ENCODE measurements around the gene SDF4. TPM values are rescaled to one million over a fixed set of nuclear protein-coding genes. Genes with fewer than 3 reads are reported as not detected.
"Not testable (repeated sequence)": the region's sequence is repeated elsewhere in the genome, so short reads cannot be mapped to it uniquely, and the experiment has no call there.

SDF4 gene
- total RNA-seq, 4 donors from 2014 or later, result 51.0 to 94.2 (median 79.4) TPM

GRCh38 chr1:1176931-1177330 is 54.9 kb downstream of the SDF4 start:
- no peaks in the 10 kb centered on the region for H3K9me3 ChIP-seq
- in situ Hi-C loops (cut with MboI; ENCODE audit: low sequenced_read_pairs in 4 of 4) (no loop called here), intact Hi-C loops (cut with DNase I; ENCODE audit: low total_unique reads) (no loop called here)
- no peak overlapping the region for H3K27ac ChIP-seq
- no peak for TF ChIP-seq POLR2A (IDR thresholded peaks at IDR 0.05)
- TF ChIP-seq CTCF (IDR thresholded peaks at IDR 0.05 in 4 of 5, conservative IDR thresholded peaks at IDR 0.05 in 1 of 5), result no peak
- no peak for ATAC-seq
- no peak overlapping the region for H3K4me3 ChIP-seq
- no peaks in the 10 kb centered on the region for H3K4me1 ChIP-seq
- no peaks in the 10 kb centered on the region for H3K36me3 ChIP-seq
- DNase-seq, result no peak
- peaks cover 4 to 59% (median 38%) of the 10 kb centered on the region in 3 donors for H3K27me3 ChIP-seq

- H3K27me3 ChIP-seq, result peaks cover 7 to 66% (median 44%) of the 10 kb centered on the region in 3 donors
- not testable (repeated sequence) for DNase-seq, ATAC-seq
These were observed 55.6 kb downstream of the SDF4 start for GRCh38 chr1:1176063-1176761.

GRCh38 chr1:1175221-1176062 is 56.4 kb downstream of the SDF4 start:
- no peaks in the 10 kb centered on the region for H3K36me3 ChIP-seq
- in situ Hi-C loops (cut with MboI; ENCODE audit: low sequenced_read_pairs in 4 of 4) (no loop called here), intact Hi-C loops (cut with DNase I; ENCODE audit: low total_unique reads) (no loop called here)
- H3K9me3 ChIP-seq, result no peaks in the 10 kb centered on the region
- H3K27ac ChIP-seq, result no peak overlapping the region
- H3K4me1 ChIP-seq, result no peaks in the 10 kb centered on the region
- H3K4me3 ChIP-seq, result no peak overlapping the region
- H3K27me3 ChIP-seq, result peaks cover 12 to 73% (median 50%) of the 10 kb centered on the region in 3 donors
- TF ChIP-seq CTCF (IDR thresholded peaks at IDR 0.05 in 4 of 5, conservative IDR thresholded peaks at IDR 0.05 in 1 of 5) (no peak), POLR2A (IDR thresholded peaks at IDR 0.05) (no peak)
- ATAC-seq (no peak), DNase-seq (no peak)

More at GRCh38 chr1:1176063-1176761, 55.6 kb downstream of the SDF4 start:
- H3K27ac ChIP-seq; H3K4me1 ChIP-seq; H3K9me3 ChIP-seq; intact Hi-C loops (cut with DNase I; ENCODE audit: low total_unique reads); in situ Hi-C loops (cut with MboI; ENCODE audit: low sequenced_read_pairs in 4 of 4); H3K4me3 ChIP-seq; H3K36me3 ChIP-seq: not testable (repeated sequence)

- DNase-seq (no peak), ATAC-seq (no peak)
- no peaks in the 10 kb centered on the region for H3K36me3 ChIP-seq
- in situ Hi-C loops (cut with MboI; ENCODE audit: low sequenced_read_pairs in 4 of 4) (no loop called here), intact Hi-C loops (cut with DNase I; ENCODE audit: low total_unique reads) (no loop called here)
- no peak within 1 kb of the TSS for H3K4me3 ChIP-seq
- no peak within 1 kb of the TSS for H3K27ac ChIP-seq
- no peaks in the 10 kb centered on the region for H3K9me3 ChIP-seq
- H3K4me1 ChIP-seq, result no peaks in the 10 kb centered on the region
- H3K27me3 ChIP-seq, result peaks cover 10 to 83% (median 52%) of the 10 kb centered on the region in 3 donors
- TF ChIP-seq POLR2A (IDR thresholded peaks at IDR 0.05) (no peak), CTCF (IDR thresholded peaks at IDR 0.05 in 4 of 5, conservative IDR thresholded peaks at IDR 0.05 in 1 of 5) (no peak)
These were observed 57.9 kb downstream of the SDF4 start, which contains the start of gene TTLL10 for GRCh38 chr1:1173793-1174415. TTLL10 (plus strand) TSS chr1:1173880; CDS start chr1:1179216, 5,336 bp downstream.

All from gastrocnemius medialis (tissue), 4 donors.